ENCODE data around the gene PCDHGA1.

DNA sequence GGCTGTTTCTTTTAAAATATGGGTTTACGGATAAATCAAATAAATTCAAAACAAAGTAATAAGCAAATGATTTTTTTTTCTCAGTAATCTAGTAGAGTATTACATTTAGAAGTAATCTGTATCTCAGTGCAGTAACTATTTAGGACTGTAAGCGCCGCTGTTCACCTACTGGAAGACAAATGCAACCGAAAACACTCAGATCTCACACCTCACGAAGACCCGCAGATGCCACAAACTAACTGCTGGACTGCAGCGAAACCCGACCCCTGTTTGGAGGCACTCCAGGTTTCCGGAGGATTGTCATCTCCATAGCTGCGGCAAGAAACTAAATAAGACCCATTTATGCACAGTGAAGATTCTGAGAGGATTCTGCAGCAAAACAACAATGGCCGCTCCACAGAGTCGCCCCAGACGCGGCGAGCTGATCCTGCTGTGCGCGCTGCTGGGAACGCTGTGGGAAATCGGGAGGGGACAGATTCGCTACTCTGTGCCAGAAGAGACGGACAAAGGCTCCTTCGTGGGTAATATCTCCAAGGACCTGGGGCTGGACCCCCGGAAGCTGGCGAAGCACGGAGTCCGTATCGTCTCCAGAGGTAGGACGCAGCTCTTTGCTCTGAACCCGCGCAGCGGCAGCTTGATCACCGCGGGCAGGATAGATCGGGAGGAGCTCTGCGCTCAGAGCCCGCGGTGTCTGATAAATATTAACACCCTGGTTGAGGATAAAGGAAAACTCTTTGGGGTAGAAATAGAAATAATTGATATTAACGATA, 62.3 kb downstream of the PCDHGA1 start, which contains the start of gene PCDHGA8:
- TF ChIP-seq EZH2 (IDR thresholded peaks at IDR 0.05; ENCODE audit: borderline replicate concordance, insufficient read depth, low read depth, low read length, poor library complexity, severe bottlenecking): no peak
- TF ChIP-seq, protein P1, sequence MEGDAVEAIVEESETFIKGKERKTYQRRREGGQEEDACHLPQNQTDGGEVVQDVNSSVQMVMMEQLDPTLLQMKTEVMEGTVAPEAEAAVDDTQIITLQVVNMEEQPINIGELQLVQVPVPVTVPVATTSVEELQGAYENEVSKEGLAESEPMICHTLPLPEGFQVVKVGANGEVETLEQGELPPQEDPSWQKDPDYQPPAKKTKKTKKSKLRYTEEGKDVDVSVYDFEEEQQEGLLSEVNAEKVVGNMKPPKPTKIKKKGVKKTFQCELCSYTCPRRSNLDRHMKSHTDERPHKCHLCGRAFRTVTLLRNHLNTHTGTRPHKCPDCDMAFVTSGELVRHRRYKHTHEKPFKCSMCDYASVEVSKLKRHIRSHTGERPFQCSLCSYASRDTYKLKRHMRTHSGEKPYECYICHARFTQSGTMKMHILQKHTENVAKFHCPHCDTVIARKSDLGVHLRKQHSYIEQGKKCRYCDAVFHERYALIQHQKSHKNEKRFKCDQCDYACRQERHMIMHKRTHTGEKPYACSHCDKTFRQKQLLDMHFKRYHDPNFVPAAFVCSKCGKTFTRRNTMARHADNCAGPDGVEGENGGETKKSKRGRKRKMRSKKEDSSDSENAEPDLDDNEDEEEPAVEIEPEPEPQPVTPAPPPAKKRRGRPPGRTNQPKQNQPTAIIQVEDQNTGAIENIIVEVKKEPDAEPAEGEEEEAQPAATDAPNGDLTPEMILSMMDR (IDR thresholded peaks at IDR 0.05): no peak
